HCT116 (cell line): Measurements from ENCODE around the gene SHISAL2A. TPM values are rescaled to one million over a fixed set of nuclear protein-coding genes. Genes with fewer than 3 reads are reported as not detected.

Experiments used
- ATAC-seq: fragments of 200-7000 bp; cut with Tn5 transposase; 2 replicates; pipeline ENCODE4 v1.9.1; 2020; ENCODE audit warnings: mild to moderate bottlenecking, moderate library complexity
- BruUV-seq: library from RNA; stranded (reverse); fragments of 400-500 nt; replicated peaks from 2 replicates; lab custom pipeline; 2021; lab: Mats Ljungman, UMichigan
- CTCF ChIA-PET: fragments of 300-600 bp; sonication (Branson Sonifier 250); formaldehyde crosslinking; loops from one replicate; lab custom pipeline; 2021; ENCODE audit warnings: antibody characterized with exemption; lab: Charles Lee
- POLR2A ChIA-PET: fragments of 300-600, 350-600 bp; sonication (Branson Sonifier 250); formaldehyde crosslinking; loops from one replicate; lab custom pipeline; 2021; ENCODE audit warnings: antibody characterized with exemption; lab: Charles Lee
- RAD21 ChIA-PET, 2 experiments: fragments of 300-600 bp; sonication (Branson Sonifier 250); formaldehyde crosslinking; loops; one replicate each; lab custom pipeline; 2023; ENCODE audit warnings: low total read pairs in 2 of 2; ENCODE audit not compliant: uncharacterized antibody in 2 of 2, unreplicated experiment in 2 of 2, low non-redundant PET in 1 of 2; lab: Charles Lee
- DNase-seq: peaks from one replicate; pipeline ENCODE4 v3.0.0-alpha.2; 2010; ENCODE audit warnings: low read depth, low spot score
- H2AFZ ChIP-seq: fragments of 200-600 bp; shearing (Covaris generic), sonication (generic); 2 replicates; pipeline ENCODE4 v1.6.1; 2017; ENCODE audit warnings: low read depth, mixed run types, mixed read lengths, antibody characterized with exemption, low read length; ENCODE audit not compliant: poor library complexity, severe bottlenecking
- H3K27ac ChIP-seq: 2 replicates; pipeline ENCODE4 v1.5.1; 2012; ENCODE audit warnings: low read depth, low read length
- H3K27me3 ChIP-seq: fragments of 200-600 bp; sonication (generic); 2 replicates; pipeline ENCODE4 v1.6.1; 2016; ENCODE audit warnings: mixed run types, low read length, mixed read lengths; ENCODE audit not compliant: insufficient read depth
- H3K36me3 ChIP-seq, 2 experiments: fragments of 200-500 bp in 1 of 2; fragments of 200-600 bp in 1 of 2; sonication (Bioruptor generic) in 1 of 2; sonication (generic) in 1 of 2; 2 replicates each; pipeline versions ENCODE4 v1.5.1 to v1.6.1; 2014 to 2016; ENCODE audit warnings: low read length in 2 of 2, inconsistent platforms in 1 of 2, mixed read lengths in 1 of 2, mixed run types in 1 of 2; ENCODE audit not compliant: insufficient read depth in 2 of 2, control insufficient read depth in 1 of 2
- H3K4me1 ChIP-seq, 2 experiments: fragments of 200-600 bp in 1 of 2; sonication (generic) in 1 of 2; 2 replicates each; pipeline versions ENCODE4 v1.5.1 to v1.6.1; 2012 to 2017; ENCODE audit warnings: low read length in 2 of 2, inconsistent platforms in 1 of 2, mild to moderate bottlenecking in 1 of 2, mixed read lengths in 1 of 2, mixed run types in 1 of 2, moderate library complexity in 1 of 2; ENCODE audit not compliant: insufficient read depth in 2 of 2, control insufficient read depth in 1 of 2
- H3K4me2 ChIP-seq: fragments of 200-600 bp; sonication (generic); 2 replicates; pipeline ENCODE4 v1.6.1; 2017; ENCODE audit warnings: mixed run types, low read length, mixed read lengths
- H3K4me3 ChIP-seq, 2 experiments: fragments of 200-600 bp in 1 of 2; sonication (generic) in 1 of 2; replicated peaks in 1 of 2; 2 replicates each; pipeline ENCODE4 v1.5.1; 2011 to 2016; ENCODE audit warnings: low read length in 2 of 2, control low read depth in 1 of 2, low read depth in 1 of 2, mild to moderate bottlenecking in 1 of 2, mixed read lengths in 1 of 2, mixed run types in 1 of 2
- H3K79me2 ChIP-seq: fragments of 200-600 bp; sonication (generic); 2 replicates; pipeline ENCODE4 v1.6.1; 2017; ENCODE audit warnings: mild to moderate bottlenecking, mixed run types, low read length, moderate library complexity, mixed read lengths; ENCODE audit not compliant: insufficient read depth
- H3K9ac ChIP-seq: fragments of 200-600 bp; sonication (generic); 2 replicates; pipeline ENCODE4 v1.6.1; 2016; ENCODE audit warnings: low read length, mixed read lengths
- H3K9me2 ChIP-seq: fragments of 200-600 bp; sonication (generic), shearing (Covaris generic); 2 replicates; pipeline ENCODE4 v1.6.1; 2017; ENCODE audit warnings: mixed run types, mild to moderate bottlenecking, moderate library complexity; ENCODE audit not compliant: insufficient read depth
- H3K9me3 ChIP-seq, 2 experiments: fragments of 200-500 bp in 1 of 2; fragments of 200-600 bp in 1 of 2; sonication (Bioruptor generic) in 1 of 2; sonication (generic) in 1 of 2; 2 replicates each; pipeline ENCODE4 v1.6.1; 2014 to 2017; ENCODE audit warnings: low read length in 2 of 2, mixed read lengths in 2 of 2, inconsistent platforms in 1 of 2, low read depth in 1 of 2, mild to moderate bottlenecking in 1 of 2, mixed run types in 1 of 2, moderate library complexity in 1 of 2; ENCODE audit not compliant: control insufficient read depth in 1 of 2, insufficient read depth in 1 of 2
- H4K20me1 ChIP-seq: fragments of 200-600 bp; sonication (generic), shearing (Covaris generic); 2 replicates; pipeline ENCODE4 v1.6.1; 2017; ENCODE audit warnings: mixed run types, mild to moderate bottlenecking, moderate library complexity; ENCODE audit not compliant: insufficient read depth
- EGR1 ChIP-seq: IDR thresholded peaks from 2 replicates; pipeline ENCODE4 v1.6.1; 2012; ENCODE audit warnings: low read depth
- ELF1 ChIP-seq: IDR thresholded peaks from 2 replicates; pipeline ENCODE4 v1.6.1; 2012; ENCODE audit warnings: low read depth, borderline replicate concordance
- RAD21 ChIP-seq: IDR thresholded peaks from 2 replicates; pipeline ENCODE4 v1.6.1; 2012; ENCODE audit warnings: low read depth, mild to moderate bottlenecking
- REST ChIP-seq: IDR thresholded peaks from 2 replicates; pipeline ENCODE4 v1.6.1; 2012; ENCODE audit warnings: low read depth
- SP1 ChIP-seq: IDR thresholded peaks from 2 replicates; pipeline ENCODE4 v1.6.1; 2012; ENCODE audit warnings: low read depth
- SRF ChIP-seq: IDR thresholded peaks from 2 replicates; pipeline ENCODE4 v1.6.1; 2012; ENCODE audit warnings: low read depth
- TCF7L2 ChIP-seq: IDR thresholded peaks from 2 replicates; pipeline ENCODE4 v1.7.0; 2011; ENCODE audit warnings: borderline replicate concordance, inconsistent platforms; ENCODE audit not compliant: insufficient read depth, insufficient read length; ENCODE audit errors: extremely low read depth
- ZBTB33 ChIP-seq: IDR thresholded peaks from 2 replicates; pipeline ENCODE4 v1.6.1; 2011; ENCODE audit warnings: mild to moderate bottlenecking, low read length, moderate library complexity; ENCODE audit not compliant: insufficient replicate concordance; ENCODE audit errors: extremely low read depth
- ZFX ChIP-seq: fragments of 450-650 bp; IDR thresholded peaks from 2 replicates; pipeline ENCODE4 v1.6.1; 2017
- ZNF274 ChIP-seq: fragments of 200-500 bp; sonication (Bioruptor generic); IDR thresholded peaks from 2 replicates; pipeline ENCODE4 v1.6.1; 2014; ENCODE audit warnings: mild to moderate bottlenecking, low read depth, low read length, inconsistent platforms
- intact Hi-C: fragments of 100-400 bp; cut with micrococcal nuclease; formaldehyde crosslinking; loops from 2 replicates; pipeline ENCODE4 v1.10.0; 2022
- total RNA-seq: library from RNA; stranded (reverse); gene quantifications from one replicate; pipeline ENCODE4 v1.2.1, GENCODE V29; 2021; ENCODE audit not compliant: unreplicated experiment

Gene SHISAL2A
- total RNA-seq, 1 experiment from 2014 or later: not detected

- intact Hi-C loops: no loop called here
- POLR2A ChIA-PET: interaction anchor here (0.6 kb wide), 1 partner anchor 88 kb away, joined by 4 read pairs; the partner anchor contains the start of gene TUT4
- CTCF ChIA-PET: no interaction called here
- TF ChIP-seq REST (no peak), ZBTB33 (no peak), ZNF274 (no peak), ZFX (no peak), TCF7L2 (no peak), ELF1 (no peak), SRF (no peak), EGR1 (no peak), SP1 (no peak), RAD21 (no peak)
- TF ChIP-seq, all 23 proteins: peak for 0
- no peak overlapping the region for H3K4me3 ChIP-seq
- no TSS peak for BruUV-seq
- H3K9me2 ChIP-seq: no peaks in the 10 kb centered on the region
- H3K9me3 ChIP-seq: no peaks in the 10 kb centered on the region
- H3K9ac ChIP-seq: no peak overlapping the region
- no peak overlapping the region for H3K27ac ChIP-seq
- H3K4me2 ChIP-seq: no peak overlapping the region
- no peaks in the 10 kb centered on the region for H3K27me3 ChIP-seq
- DNase-seq: no peak
- no peaks in the 10 kb centered on the region for H4K20me1 ChIP-seq
- no peaks in the 10 kb centered on the region for H3K36me3 ChIP-seq
- H3K4me1 ChIP-seq: no peaks in the 10 kb centered on the region
- RAD21 ChIA-PET: no interaction called here
- no peaks in the 10 kb centered on the region for H3K79me2 ChIP-seq
- no peak for ATAC-seq
- H2AFZ ChIP-seq: no peak overlapping the region
Measured at GRCh38 chr1:52640697-52641096, 7.7 kb downstream of the SHISAL2A start.
